Small intestine (tissue), 7 donors: Measurements from ENCODE around the gene MYL6. TPM values are rescaled to one million over a fixed set of nuclear protein-coding genes. Genes with fewer than 3 reads are reported as not detected.

Experiments
- DNase-seq, 2 donors: peaks; one replicate each; pipeline versions ENCODE4 v3.0.0 to v3.0.0-alpha.2; 2013
- FAIRE-seq: peaks from 2 replicates; lab custom pipeline; 2012; peaks lifted over from hg19 to GRCh38; lab: Jason Lieb, UNC
- H3K27ac ChIP-seq, 3 donors: one replicate each; pipeline ENCODE4 v1.5.1; 2013; ENCODE audit warnings: low read length in 2 of 3, mild to moderate bottlenecking in 2 of 3, control low read depth in 1 of 3, inconsistent platforms in 1 of 3, low read depth in 1 of 3, moderate library complexity in 1 of 3
- H3K27me3 ChIP-seq, 3 donors: one replicate each; pipeline ENCODE4 v1.6.1; 2013; ENCODE audit warnings: low read length in 3 of 3, inconsistent platforms in 1 of 3; ENCODE audit not compliant: control insufficient read depth in 3 of 3, insufficient read depth in 3 of 3
- H3K36me3 ChIP-seq, 3 donors: one replicate each; pipeline ENCODE4 v1.6.1; 2013; ENCODE audit warnings: low read length in 3 of 3, inconsistent platforms in 1 of 3, low read depth in 1 of 3, mild to moderate bottlenecking in 1 of 3, moderate library complexity in 1 of 3; ENCODE audit not compliant: control insufficient read depth in 3 of 3, insufficient read depth in 2 of 3
- H3K4me1 ChIP-seq, 3 donors: one replicate each; pipeline ENCODE4 v1.6.1; 2013; ENCODE audit warnings: low read length in 2 of 3, inconsistent platforms in 1 of 3, low read depth in 1 of 3, mild to moderate bottlenecking in 1 of 3, moderate library complexity in 1 of 3; ENCODE audit not compliant: control insufficient read depth in 3 of 3, insufficient read depth in 2 of 3
- H3K4me3 ChIP-seq, 3 donors: one replicate each; pipeline ENCODE4 v1.5.1; 2013; ENCODE audit warnings: low read length in 3 of 3, control low read depth in 1 of 3, inconsistent platforms in 1 of 3, low read depth in 1 of 3, mild to moderate bottlenecking in 1 of 3, moderate library complexity in 1 of 3
- H3K9me3 ChIP-seq, 2 donors: one replicate each; pipeline ENCODE4 v1.6.1; 2013; ENCODE audit warnings: low read depth in 1 of 2, low read length in 1 of 2; ENCODE audit not compliant: control insufficient read depth in 2 of 2, insufficient read depth in 1 of 2
- WGBS, 3 donors: extraction: QIAGEN DNeasy Blood & Tissue Kit; methylation state at CpG; one replicate each; pipeline ENCODE4 v1.1.7; 2013; 5-methylcytosine and 5-hydroxymethylcytosine counted together
- polyA plus RNA-seq, 4 donors: library from polyadenylated mRNA; stranded (reverse) in 3 of 4; unstranded in 1 of 4; fragments of 200-250 nt in 3 of 4; fragments of 120-200 nt in 1 of 4; gene quantifications; one replicate each; pipeline versions ENCODE4 v1.2.1 to v1.2.3, GENCODE V29; 2013
- donor health status: healthy with polysubstance abuse.
- donor health status: control.
- donor health status: control.
- donor health status: Bipolar disorder and iron deficiency.
- donor health status: healthy.

The MYL6 gene
- polyA plus RNA-seq, 4 donors, result 1,147 to 4,316 (median 2,966) TPM

DNA sequence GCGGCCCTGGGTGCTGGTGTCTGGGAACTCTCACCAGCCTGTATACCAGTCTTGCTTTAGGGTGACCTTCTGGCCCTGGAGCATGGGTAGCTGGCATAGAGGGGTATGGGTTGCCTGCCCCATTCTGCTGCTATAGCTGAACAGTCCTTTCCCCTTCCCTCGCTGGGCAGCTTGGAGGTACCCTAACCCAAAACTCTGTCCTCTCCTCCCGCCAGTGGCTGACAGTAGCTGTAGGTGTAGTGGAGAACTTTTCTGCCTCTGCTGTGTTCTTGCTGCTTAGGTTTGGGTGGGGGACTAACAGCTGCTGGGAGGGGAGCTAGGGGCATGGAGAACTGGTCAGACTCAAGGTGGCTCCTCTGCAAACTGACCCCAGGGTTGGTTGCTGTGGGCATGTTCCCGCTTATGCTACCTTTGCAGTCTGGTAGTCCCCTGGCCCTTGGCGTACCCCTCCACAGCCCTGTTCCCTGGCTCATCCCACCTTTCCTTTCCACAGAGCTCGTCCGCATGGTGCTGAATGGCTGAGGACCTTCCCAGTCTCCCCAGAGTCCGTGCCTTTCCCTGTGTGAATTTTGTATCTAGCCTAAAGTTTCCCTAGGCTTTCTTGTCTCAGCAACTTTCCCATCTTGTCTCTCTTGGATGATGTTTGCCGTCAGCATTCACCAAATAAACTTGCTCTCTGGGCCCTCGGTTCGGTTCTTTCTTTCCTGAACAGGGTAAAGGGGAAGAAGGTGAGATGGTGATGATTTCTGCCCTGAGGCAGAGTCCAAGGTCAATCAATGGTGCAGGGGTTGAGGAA lies 2.9 kb downstream of the MYL6 start:
- H3K36me3 ChIP-seq, result peaks cover 27 to 67% (median 31%) of the 10 kb centered on the region in 3 donors
- FAIRE-seq, result no peak
- H3K9me3 ChIP-seq, result no peaks in the 10 kb centered on the region
- H3K4me3 ChIP-seq, result peak overlapping the region in 2 of 3 donors; percentile 64 to 97
- peaks cover 0 to 30% (median 4%) of the 10 kb centered on the region in 3 donors for H3K4me1 ChIP-seq
- peak overlapping the region; percentile 92 to 100 (median 99) for H3K27ac ChIP-seq
- H3K27me3 ChIP-seq, result no peaks in the 10 kb centered on the region
- no peak for DNase-seq
- 64 to 71% (median 70%) methylated on average over 10 to 11 of the region's 11 CpGs for WGBS, 3 donors

DNA sequence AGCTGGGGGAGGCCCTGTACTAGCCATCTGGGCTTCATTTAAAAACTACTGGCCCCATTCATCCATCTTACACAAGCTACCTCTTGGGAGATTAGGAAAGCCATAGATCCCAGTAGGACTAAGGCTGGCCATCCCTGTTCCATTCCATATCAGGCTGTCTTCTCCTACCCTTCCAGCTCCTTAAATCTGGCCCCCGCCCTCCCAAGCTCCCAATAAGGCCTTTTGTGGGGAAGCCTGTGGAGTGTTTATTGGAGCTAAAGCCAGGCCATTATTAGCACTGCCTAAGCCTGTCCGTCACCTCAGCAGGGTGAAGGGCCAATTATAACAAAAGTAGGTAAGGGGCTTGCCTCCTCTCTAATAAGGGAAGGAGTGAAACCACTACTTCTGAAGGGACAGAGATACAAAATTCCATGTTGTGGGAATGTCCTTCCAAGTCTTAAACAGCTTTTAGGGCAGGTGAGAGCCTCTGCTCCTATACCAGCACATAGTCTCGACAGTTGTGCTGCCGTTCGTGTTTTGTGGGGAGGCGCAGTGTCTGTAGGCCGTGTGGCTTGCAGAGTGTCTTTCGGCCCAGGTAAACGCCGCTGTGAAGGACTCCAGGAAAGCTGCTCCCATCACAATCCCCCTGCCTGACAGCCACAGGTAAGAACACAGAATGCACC lies 3.7 kb downstream of the MYL6 start:
- WGBS, 3 donors, result 72 to 82% (median 80%) methylated on average over 10 of the region's 10 CpGs
- H3K36me3 ChIP-seq, result peaks cover 27 to 74% (median 31%) of the 10 kb centered on the region in 3 donors

GRCh38 chr12:56162468-56163290 lies 4.5 kb downstream of the MYL6 start:
- 60 to 62% (median 61%) methylated on average over 11 of the region's 11 CpGs for WGBS, 3 donors
- Histone ChIP-seq H3K27ac (peak overlapping the region in 2 of 3 donors; percentile 25 to 69), H3K27me3 (no peaks in the 10 kb centered on the region), H3K4me1 (peaks cover 0 to 22% (median 4%) of the 10 kb centered on the region in 3 donors), H3K36me3 (peaks cover 27 to 82% (median 35%) of the 10 kb centered on the region in 3 donors), H3K9me3 (no peaks in the 10 kb centered on the region), H3K4me3 (no peak overlapping the region)
- FAIRE-seq (no peak), DNase-seq (peak; percentile 19 to 39)

More for the DNA sequence above, 3.7 kb downstream of the MYL6 start:
- Histone ChIP-seq H3K4me1 (peaks cover 0 to 30% (median 4%) of the 10 kb centered on the region in 3 donors), H3K9me3 (no peaks in the 10 kb centered on the region), H3K27ac (peak overlapping the region in 1 of 3 donors; percentile 100), H3K27me3 (no peaks in the 10 kb centered on the region), H3K4me3 (no peak overlapping the region)
- DNase-seq (peak in 1 of 2 donors; percentile 9), FAIRE-seq (no peak)

- H3K4me3 ChIP-seq, result no peak overlapping the region
- WGBS, 3 donors, result 74 to 82% (median 79%) methylated on average over 11 of the region's 11 CpGs
- H3K36me3 ChIP-seq, result peaks cover 27 to 93% (median 36%) of the 10 kb centered on the region in 3 donors
- no peak for DNase-seq
- no peaks in the 10 kb centered on the region for H3K27me3 ChIP-seq
- H3K27ac ChIP-seq, result no peak overlapping the region
- peaks cover 0 to 22% (median 4%) of the 10 kb centered on the region in 3 donors for H3K4me1 ChIP-seq
- H3K9me3 ChIP-seq, result no peaks in the 10 kb centered on the region
- no peak for FAIRE-seq
Observed at GRCh38 chr12:56163533-56164344, 5.6 kb downstream of the MYL6 start.

- H3K4me3 ChIP-seq, result no peak overlapping the region
- H3K4me1 ChIP-seq, result peaks cover 0 to 21% (median 4%) of the 10 kb centered on the region in 3 donors
- DNase-seq (no peak), FAIRE-seq (no peak)
- no peak overlapping the region for H3K27ac ChIP-seq
- 90 to 91% (median 91%) methylated on average over 16 to 17 of the region's 17 CpGs for WGBS, 3 donors
- H3K36me3 ChIP-seq, result peaks cover 27 to 96% (median 36%) of the 10 kb centered on the region in 3 donors
- H3K27me3 ChIP-seq, result no peaks in the 10 kb centered on the region
- no peaks in the 10 kb centered on the region for H3K9me3 ChIP-seq
Observed at GRCh38 chr12:56164345-56164729, 6.2 kb downstream of the MYL6 start.

GRCh38 chr12:56165369-56165768 lies 7.2 kb downstream of the MYL6 start:
- Histone ChIP-seq H3K27ac (no peak overlapping the region), H3K4me3 (no peak overlapping the region), H3K27me3 (no peaks in the 10 kb centered on the region), H3K9me3 (no peaks in the 10 kb centered on the region), H3K4me1 (peaks cover 0 to 11% (median 4%) of the 10 kb centered on the region in 3 donors), H3K36me3 (peaks cover 32 to 96% (median 44%) of the 10 kb centered on the region in 3 donors)
- no peak for FAIRE-seq
- 77 to 81% (median 80%) methylated on average over 4 of the region's 4 CpGs for WGBS, 3 donors
- DNase-seq, result no peak

- H3K36me3 ChIP-seq, result peaks cover 33 to 95% (median 48%) of the 10 kb centered on the region in 3 donors
- H3K27me3 ChIP-seq, result no peaks in the 10 kb centered on the region
- no peak overlapping the region for H3K4me3 ChIP-seq
- no peaks in the 10 kb centered on the region for H3K4me1 ChIP-seq
- DNase-seq (no peak), FAIRE-seq (no peak)
- WGBS, 3 donors, result 87 to 95% (median 88%) methylated on average over 11 of the region's 11 CpGs
- no peaks in the 10 kb centered on the region for H3K9me3 ChIP-seq
- no peak overlapping the region for H3K27ac ChIP-seq
Observed at GRCh38 chr12:56169229-56169759, 11.1 kb downstream of the MYL6 start.
